Cardiac muscle cell (in vitro differentiated cells and primary cell): ENCODE results near the gene P2RY1. TPM values are rescaled to one million over a fixed set of nuclear protein-coding genes. Genes with fewer than 3 reads are reported as not detected.

ENCODE experiments used
- DNase-seq, 2 donors: peaks; one replicate each; pipeline versions ENCODE4 v3.0.0 to v3.0.0-alpha.2; 2010 to 2017; ENCODE audit warnings: low read depth in 1 of 2, low spot score in 1 of 2
- H3K27ac ChIP-seq: fragments of 200-600 bp; sonication (generic); 2 replicates; pipeline ENCODE4 v1.5.1; 2016
- H3K27me3 ChIP-seq: fragments of 200-600 bp; sonication (generic); 2 replicates; pipeline ENCODE4 v1.6.0; 2016; ENCODE audit warnings: control low read depth
- H3K36me3 ChIP-seq: fragments of 200-600 bp; sonication (generic); 2 replicates; pipeline ENCODE4 v1.5.1; 2016; ENCODE audit warnings: control low read depth
- H3K4me1 ChIP-seq: fragments of 200-600 bp; sonication (generic); 2 replicates; pipeline ENCODE4 v1.8.1; 2017; ENCODE audit warnings: low read depth, mild to moderate bottlenecking, mixed run types
- H3K4me3 ChIP-seq: fragments of 200-600 bp; sonication (generic); 2 replicates; pipeline ENCODE4 v1.5.1; 2016; ENCODE audit warnings: mild to moderate bottlenecking
- H3K9me3 ChIP-seq: fragments of 200-600 bp; sonication (generic); 2 replicates; pipeline ENCODE4 v1.5.1; 2017; ENCODE audit warnings: low read depth, mild to moderate bottlenecking, control low read depth
- CTCF ChIP-seq: IDR thresholded peaks from 2 replicates; pipeline ENCODE4 v1.5.1; 2012; ENCODE audit warnings: low read depth, mild to moderate bottlenecking, low read length
- polyA plus RNA-seq: library from polyadenylated mRNA; unstranded; fragments of >200 nt; fragmentation: Nextera tagmentation; extraction: Ambion mirVana; gene quantifications from 2 replicates; pipeline ENCODE4 v1.2.1, GENCODE V29; 2016
- total RNA-seq: library from RNA; depleted of rRNA; stranded (reverse); fragments of >200 nt; gene quantifications from 2 replicates; pipeline ENCODE4 v1.2.3, GENCODE V29; 2016

The P2RY1 gene
- total and polyA plus RNA-seq, 2 experiments from 2014 or later = 1.9 to 4.8 TPM

- DNase-seq = no peak
- H3K27me3 ChIP-seq = peaks cover 17% of the 10 kb centered on the region
- no peaks in the 10 kb centered on the region for H3K4me1 ChIP-seq
These were observed 2.9 kb upstream of the P2RY1 start for GRCh38 chr3:152832046-152832445.

GRCh38 chr3:152833089-152833488 lies 1.8 kb upstream of the P2RY1 start:
- peaks cover 18% of the 10 kb centered on the region for H3K27me3 ChIP-seq
- peaks cover 5% of the 10 kb centered on the region for H3K4me1 ChIP-seq
- no peaks in the 10 kb centered on the region for H3K9me3 ChIP-seq
- no peak overlapping the region for H3K27ac ChIP-seq
- H3K4me3 ChIP-seq = no peak overlapping the region
- TF ChIP-seq CTCF = no peak
- no peak for DNase-seq
- H3K36me3 ChIP-seq = no peaks in the 10 kb centered on the region

More at GRCh38 chr3:152832046-152832445, 2.9 kb upstream of the P2RY1 start:
- TF ChIP-seq CTCF = no peak
- H3K27ac ChIP-seq = no peak overlapping the region
- H3K9me3 ChIP-seq = no peaks in the 10 kb centered on the region
- H3K36me3 ChIP-seq = no peaks in the 10 kb centered on the region
- no peak overlapping the region for H3K4me3 ChIP-seq

GRCh38 chr3:152834191-152834775 lies 648 bp upstream of the P2RY1 start:
- peak overlapping the region; percentile 63 for H3K27ac ChIP-seq

GRCh38 chr3:152835601-152836102 lies 721 bp downstream of the P2RY1 start:
- Histone ChIP-seq H3K36me3 (no peaks in the 10 kb centered on the region), H3K9me3 (no peaks in the 10 kb centered on the region), H3K27me3 (peaks cover 18% of the 10 kb centered on the region), H3K27ac (peak overlapping the region; percentile 63), H3K4me3 (peak overlapping the region; percentile 86), H3K4me1 (peaks cover 5% of the 10 kb centered on the region)
- DNase-seq = peak in 1 of 2 donors; percentile 52
- no peak for TF ChIP-seq CTCF

More at GRCh38 chr3:152834191-152834775, 648 bp upstream of the P2RY1 start:
- Histone ChIP-seq H3K9me3 (no peaks in the 10 kb centered on the region), H3K4me1 (peaks cover 5% of the 10 kb centered on the region), H3K4me3 (peak overlapping the region; percentile 86), H3K36me3 (no peaks in the 10 kb centered on the region), H3K27me3 (peaks cover 18% of the 10 kb centered on the region)
- TF ChIP-seq CTCF = no peak
- no peak for DNase-seq

- peaks cover 9% of the 10 kb centered on the region for H3K4me1 ChIP-seq
- H3K27ac ChIP-seq = no peak overlapping the region
- H3K9me3 ChIP-seq = no peaks in the 10 kb centered on the region
- no peak for DNase-seq
- peaks cover 18% of the 10 kb centered on the region for H3K27me3 ChIP-seq
- TF ChIP-seq CTCF = no peak
- no peaks in the 10 kb centered on the region for H3K36me3 ChIP-seq
- H3K4me3 ChIP-seq = peak overlapping the region; percentile 86
These were observed 1.3 kb downstream of the P2RY1 start for GRCh38 chr3:152836269-152836668.
